Osteoblast (primary cell): ENCODE data around the gene COL25A1. TPM values are rescaled to one million over a fixed set of nuclear protein-coding genes. Genes with fewer than 3 reads are reported as not detected.

Source experiments
- DNase-seq: peaks from one replicate; pipeline ENCODE4 v3.0.0; 2011; ENCODE audit warnings: low spot score, mixed read lengths; ENCODE audit not compliant: insufficient read length; ENCODE audit errors: missing footprints
- H2AFZ ChIP-seq: 2 replicates; pipeline ENCODE4 v1.6.0; 2011; ENCODE audit warnings: mild to moderate bottlenecking, low read length
- H3K27ac ChIP-seq: 2 replicates; pipeline ENCODE4 v1.5.1; 2011; ENCODE audit warnings: mild to moderate bottlenecking, low read depth, low read length, moderate library complexity
- H3K27me3 ChIP-seq: 2 replicates; pipeline ENCODE4 v1.6.0; 2012; ENCODE audit warnings: mild to moderate bottlenecking, control low read depth, inconsistent platforms, low read length, moderate library complexity; ENCODE audit not compliant: insufficient read depth
- H3K36me3 ChIP-seq: 2 replicates; pipeline ENCODE4 v1.5.1; 2011; ENCODE audit warnings: mild to moderate bottlenecking, low read length, control low read depth, moderate library complexity; ENCODE audit not compliant: insufficient read depth
- H3K4me1 ChIP-seq: 2 replicates; pipeline ENCODE4 v1.5.1; 2011; ENCODE audit warnings: mild to moderate bottlenecking, low read length, control low read depth, moderate library complexity; ENCODE audit not compliant: insufficient read depth
- H3K4me2 ChIP-seq: 2 replicates; pipeline ENCODE4 v1.6.0; 2011; ENCODE audit warnings: mild to moderate bottlenecking, low read length; ENCODE audit not compliant: insufficient read depth
- H3K4me3 ChIP-seq: fragments of 200-600 bp; sonication (generic); 3 replicates; pipeline ENCODE4 v1.5.1; 2012; ENCODE audit warnings: mild to moderate bottlenecking, low read length, inconsistent platforms; ENCODE audit not compliant: insufficient read depth
- H3K79me2 ChIP-seq: 2 replicates; pipeline ENCODE4 v1.6.0; 2012; ENCODE audit warnings: mild to moderate bottlenecking, low read length, control low read depth, inconsistent platforms; ENCODE audit not compliant: insufficient read depth
- H3K9me3 ChIP-seq: 2 replicates; pipeline ENCODE4 v1.5.1; 2011; ENCODE audit warnings: low read depth, low read length, control low read depth
- H4K20me1 ChIP-seq: 2 replicates; pipeline ENCODE4 v1.6.0; 2012; ENCODE audit warnings: mild to moderate bottlenecking, low read length, control low read depth; ENCODE audit not compliant: insufficient read depth
- CTCF ChIP-seq: IDR thresholded peaks from 2 replicates; pipeline ENCODE4 v1.5.1; 2011; ENCODE audit warnings: mild to moderate bottlenecking, low read depth, low read length, moderate library complexity; ENCODE audit errors: extremely low read depth
- total RNA-seq: library from RNA; depleted of rRNA; stranded (reverse); fragments of >200 nt; gene quantifications from 2 replicates; pipeline ENCODE4 v1.2.3, GENCODE V29; 2012

Gene COL25A1
- total RNA-seq, 1 donor = 1.4 TPM

- Histone ChIP-seq H4K20me1 (no peaks in the 10 kb centered on the region), H3K27me3 (no peaks in the 10 kb centered on the region), H3K4me1 (no peaks in the 10 kb centered on the region), H3K4me2 (no peak overlapping the region), H3K4me3 (no peak overlapping the region), H3K36me3 (no peaks in the 10 kb centered on the region), H3K79me2 (no peaks in the 10 kb centered on the region), H3K9me3 (no peaks in the 10 kb centered on the region), H2AFZ (no peak overlapping the region), H3K27ac (no peak overlapping the region)
- DNase-seq = no peak
- TF ChIP-seq CTCF = no peak
Observed at GRCh38 chr4:109155682-109156283, 146.7 kb downstream of the COL25A1 start.

- H3K79me2 ChIP-seq = no peaks in the 10 kb centered on the region
- no peak overlapping the region for H2AFZ ChIP-seq
- no peak for TF ChIP-seq CTCF
- no peak overlapping the region for H3K4me2 ChIP-seq
- H3K9me3 ChIP-seq = no peaks in the 10 kb centered on the region
- no peak overlapping the region for H3K27ac ChIP-seq
- H4K20me1 ChIP-seq = no peaks in the 10 kb centered on the region
- H3K4me3 ChIP-seq = no peak overlapping the region
- no peaks in the 10 kb centered on the region for H3K4me1 ChIP-seq
- no peaks in the 10 kb centered on the region for H3K27me3 ChIP-seq
- no peaks in the 10 kb centered on the region for H3K36me3 ChIP-seq
- DNase-seq = no peak
Observed at GRCh38 chr4:109155084-109155483, 147.4 kb downstream of the COL25A1 start.

- Histone ChIP-seq H4K20me1 (no peaks in the 10 kb centered on the region), H3K4me3 (no peak overlapping the region), H2AFZ (no peak overlapping the region), H3K4me2 (no peak overlapping the region), H3K79me2 (no peaks in the 10 kb centered on the region), H3K27me3 (no peaks in the 10 kb centered on the region), H3K27ac (no peak overlapping the region), H3K36me3 (no peaks in the 10 kb centered on the region), H3K9me3 (no peaks in the 10 kb centered on the region), H3K4me1 (no peaks in the 10 kb centered on the region)
- TF ChIP-seq CTCF = no peak
- no peak for DNase-seq
Observed at GRCh38 chr4:109154424-109154823, 148.0 kb downstream of the COL25A1 start.

- no peaks in the 10 kb centered on the region for H3K27me3 ChIP-seq
- H3K36me3 ChIP-seq = no peaks in the 10 kb centered on the region
- H3K79me2 ChIP-seq = no peaks in the 10 kb centered on the region
- H3K4me2 ChIP-seq = no peak overlapping the region
- no peaks in the 10 kb centered on the region for H4K20me1 ChIP-seq
- no peak for TF ChIP-seq CTCF
- DNase-seq = no peak
- no peaks in the 10 kb centered on the region for H3K4me1 ChIP-seq
- no peak overlapping the region for H2AFZ ChIP-seq
- H3K27ac ChIP-seq = no peak overlapping the region
- H3K9me3 ChIP-seq = no peaks in the 10 kb centered on the region
- no peak overlapping the region for H3K4me3 ChIP-seq
Observed at GRCh38 chr4:109149836-109150235, 152.6 kb downstream of the COL25A1 start.
